ENCODE measurements around the gene BRAP. TPM values are rescaled to one million over a fixed set of nuclear protein-coding genes. Genes with fewer than 3 reads are reported as not detected.
A peak's percentile ranks its signal among the peaks of the same experiment; 100 is the strongest.

The BRAP gene
- total and polyA plus RNA-seq, 12 donors: 5.9 to 18.5 (median 14.4) TPM

GRCh38 chr12:111640506-111640905 lies 45.2 kb downstream of the BRAP start:
- WGBS, 2 donors: 83 to 90% methylated on average over 5 of the region's 5 CpGs
- TF ChIP-seq CTCF (IDR thresholded peaks at IDR 0.05): no peak
- Histone ChIP-seq H3K4me3 (no peak overlapping the region), H3K36me3 (peaks cover 0 to 60% (median 27%) of the 10 kb centered on the region in 9 donors), H3K4me1 (peaks cover 7 to 39% (median 33%) of the 10 kb centered on the region in 9 donors), H3K27me3 (no peaks in the 10 kb centered on the region), H3K27ac (no peak overlapping the region), H3K9me3 (no peaks in the 10 kb centered on the region)
- intact Hi-C loops (cut with DNase I): no loop called here
- ATAC-seq (no peak), DNase-seq (no peak)

DNA sequence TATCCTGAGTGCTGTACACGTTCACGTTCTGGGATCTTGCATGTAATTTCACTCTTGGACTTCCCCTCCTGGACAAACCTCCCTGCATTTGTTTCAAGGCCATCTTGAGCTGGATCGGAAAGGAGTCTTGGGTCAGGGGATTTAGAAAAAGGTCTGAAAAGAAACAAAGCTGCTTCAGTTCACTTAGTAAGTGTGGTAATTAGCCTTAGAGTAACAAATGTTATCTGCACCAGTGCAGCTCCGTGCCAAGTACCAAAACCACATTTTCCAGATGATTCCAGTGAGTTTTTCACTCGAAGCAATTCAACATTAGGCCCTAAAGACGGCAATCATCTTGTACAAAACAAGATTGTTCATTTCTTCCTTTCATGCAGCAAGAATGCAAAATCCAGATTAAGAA lies 47.2 kb downstream of the BRAP start:
- ATAC-seq (no peak), DNase-seq (no peak)
- H3K27ac ChIP-seq: no peak overlapping the region
- intact Hi-C loops (cut with DNase I): loop anchor here in 3 of 10 donors (5.0 kb wide), 2 partner anchors 36 to 41 kb away; partner anchors contain the start of gene ATXN2 (in 2 of the 3)
- peaks cover 0 to 40% (median 10%) of the 10 kb centered on the region in 9 donors for H3K36me3 ChIP-seq
- no peak for TF ChIP-seq CTCF (IDR thresholded peaks at IDR 0.05)
- no peak overlapping the region for H3K4me3 ChIP-seq
- H3K27me3 ChIP-seq: no peaks in the 10 kb centered on the region
- peaks cover 7 to 38% (median 31%) of the 10 kb centered on the region in 9 donors for H3K4me1 ChIP-seq
- no peaks in the 10 kb centered on the region for H3K9me3 ChIP-seq
- WGBS, 2 donors: 70 to 83% methylated on average over 6 of the region's 6 CpGs

GRCh38 chr12:111636209-111636945 lies 49.4 kb downstream of the BRAP start:
- H3K27me3 ChIP-seq: no peaks in the 10 kb centered on the region
- intact Hi-C loops (cut with DNase I): loop anchor here in 3 of 10 donors (5.0 kb wide), 2 partner anchors 34 to 39 kb away; partner anchors contain the start of gene ATXN2 (in 2 of the 3)
- H3K36me3 ChIP-seq: peaks cover 0 to 19% (median 0%) of the 10 kb centered on the region in 9 donors
- peak overlapping the region; percentile 15 to 84 (median 65) for H3K27ac ChIP-seq
- WGBS, 2 donors: 10 to 20% methylated on average over 19 of the region's 19 CpGs
- peak overlapping the region in 2 of 10 donors; percentile 0 to 7 for H3K4me3 ChIP-seq
- peaks cover 7 to 23% (median 18%) of the 10 kb centered on the region in 9 donors for H3K4me1 ChIP-seq
- DNase-seq (peak; percentile 47 to 54), ATAC-seq (peak; percentile 72 to 87 (median 78))
- TF ChIP-seq CTCF (IDR thresholded peaks at IDR 0.05): no peak
- no peaks in the 10 kb centered on the region for H3K9me3 ChIP-seq

DNA sequence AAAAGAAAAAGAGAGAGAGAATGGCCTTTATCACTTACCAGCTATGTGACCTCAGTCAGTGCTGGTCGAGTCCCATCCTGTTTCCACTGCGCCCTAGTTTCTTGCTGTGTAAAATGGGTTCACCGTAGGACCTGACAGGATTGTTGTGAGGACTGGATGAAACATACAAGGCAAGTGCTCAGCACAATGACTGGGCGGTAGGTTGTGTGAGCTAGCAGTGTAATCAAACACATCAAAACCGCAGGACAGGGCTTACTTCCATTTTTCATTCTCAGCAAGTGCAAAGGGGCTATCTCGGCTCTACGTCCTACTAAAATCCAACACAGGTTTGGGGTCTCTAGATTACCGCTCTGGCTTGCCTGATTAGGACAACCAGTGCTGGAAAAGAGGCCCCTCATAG lies 50.2 kb downstream of the BRAP start:
- Histone ChIP-seq H3K4me1 (peaks cover 7 to 23% (median 18%) of the 10 kb centered on the region in 9 donors), H3K27ac (peak overlapping the region in 8 of 10 donors; percentile 15 to 84 (median 70)), H3K4me3 (no peak overlapping the region), H3K27me3 (no peaks in the 10 kb centered on the region), H3K36me3 (peaks cover 0 to 11% (median 0%) of the 10 kb centered on the region in 9 donors), H3K9me3 (no peaks in the 10 kb centered on the region)
- WGBS, 2 donors: 81 to 82% methylated on average over 8 of the region's 8 CpGs
- intact Hi-C loops (cut with DNase I): loop anchor here in 3 of 10 donors (5.0 kb wide), 2 partner anchors 33 to 38 kb away; partner anchors contain the start of gene ATXN2 (in 2 of the 3)
- ATAC-seq: peak in 3 of 8 donors; percentile 11 to 28 (median 27)
- TF ChIP-seq CTCF (IDR thresholded peaks at IDR 0.05): no peak
- no peak for DNase-seq
